RWPE2 (cell line): ENCODE measurements around the gene ZFYVE21.

ENCODE experiments used
- ATAC-seq: fragments of 200-7000 bp; cut with Tn5 transposase; 3 replicates; pipeline ENCODE4 v1.9.1; 2021; ENCODE audit warnings: low read depth
- DNase-seq: peaks from one replicate; pipeline ENCODE4 v3.0.0-alpha.2; 2020; ENCODE audit warnings: low spot score
- H3K27ac ChIP-seq: fragments of 450-650 bp; 2 replicates; pipeline ENCODE4 v1.5.1; 2017; ENCODE audit warnings: mild to moderate bottlenecking; ENCODE audit not compliant: poor library complexity, severe bottlenecking
- H3K27me3 ChIP-seq: fragments of 250-450 bp; sonication (Bioruptor Pico); 2 replicates; pipeline ENCODE4 v1.5.1; 2021; ENCODE audit warnings: mild to moderate bottlenecking, moderate library complexity; ENCODE audit not compliant: insufficient read depth, poor library complexity, severe bottlenecking
- H3K36me3 ChIP-seq: fragments of 250-450 bp; sonication (Bioruptor Pico); 2 replicates; pipeline ENCODE4 v1.5.1; 2020; ENCODE audit warnings: low read depth, mild to moderate bottlenecking, moderate library complexity
- H3K4me1 ChIP-seq: fragments of 250-450 bp; sonication (Bioruptor Pico); 2 replicates; pipeline ENCODE4 v1.5.1; 2021; ENCODE audit warnings: mild to moderate bottlenecking, moderate library complexity; ENCODE audit not compliant: insufficient read depth, poor library complexity, severe bottlenecking
- H3K4me3 ChIP-seq: fragments of 250-450 bp; sonication (Bioruptor Pico); 2 replicates; pipeline ENCODE4 v1.5.1; 2021; ENCODE audit warnings: mild to moderate bottlenecking, moderate library complexity; ENCODE audit not compliant: severe bottlenecking
- H3K9me3 ChIP-seq: fragments of 250-450 bp; sonication (Bioruptor Pico); 2 replicates; pipeline ENCODE4 v1.5.1; 2021; ENCODE audit warnings: mild to moderate bottlenecking, moderate library complexity; ENCODE audit not compliant: severe bottlenecking
- TF ChIP-seq, protein P1 (sequence below): fragments of 450-650 bp; IDR thresholded peaks from one replicate; pipeline ENCODE4 v1.5.1; 2017; ENCODE audit warnings: mild to moderate bottlenecking, moderate library complexity; ENCODE audit not compliant: poor library complexity, severe bottlenecking

The ZFYVE21 gene

DNA sequence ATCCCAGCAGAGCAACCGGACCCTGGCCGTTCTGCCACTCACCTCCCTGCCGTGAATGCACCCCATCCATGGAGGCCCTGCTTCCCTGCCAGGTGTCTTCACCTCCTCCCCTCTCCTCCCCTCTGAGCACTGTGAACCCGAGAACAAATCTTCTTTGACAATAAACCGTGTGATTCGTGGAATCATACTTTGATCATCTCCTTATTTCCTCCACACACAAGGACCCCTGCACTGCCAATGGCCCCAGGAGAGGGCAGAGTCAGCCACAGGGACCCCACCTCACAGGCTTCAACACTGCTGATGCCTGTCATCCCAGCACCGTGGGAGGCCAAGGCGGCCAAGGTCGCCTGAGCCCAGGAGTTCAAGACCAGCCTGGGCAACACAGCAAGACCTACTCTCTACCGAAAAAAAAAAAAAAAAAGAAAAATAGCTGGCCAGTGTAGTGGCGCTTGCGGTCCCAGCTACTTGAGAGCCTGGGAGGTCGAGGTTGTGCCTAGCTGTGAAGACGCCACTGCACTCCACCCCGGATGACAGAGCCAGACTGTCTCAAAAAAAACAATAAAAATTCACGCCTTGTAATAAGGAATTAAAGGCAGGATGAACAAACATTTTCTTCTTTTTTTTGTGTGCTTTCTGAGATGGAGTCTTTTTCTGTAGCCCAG is 1.4 kb upstream of the ZFYVE21 start:
- H3K4me3 ChIP-seq = peak overlapping the region; percentile 77
- TF ChIP-seq, protein P1, sequence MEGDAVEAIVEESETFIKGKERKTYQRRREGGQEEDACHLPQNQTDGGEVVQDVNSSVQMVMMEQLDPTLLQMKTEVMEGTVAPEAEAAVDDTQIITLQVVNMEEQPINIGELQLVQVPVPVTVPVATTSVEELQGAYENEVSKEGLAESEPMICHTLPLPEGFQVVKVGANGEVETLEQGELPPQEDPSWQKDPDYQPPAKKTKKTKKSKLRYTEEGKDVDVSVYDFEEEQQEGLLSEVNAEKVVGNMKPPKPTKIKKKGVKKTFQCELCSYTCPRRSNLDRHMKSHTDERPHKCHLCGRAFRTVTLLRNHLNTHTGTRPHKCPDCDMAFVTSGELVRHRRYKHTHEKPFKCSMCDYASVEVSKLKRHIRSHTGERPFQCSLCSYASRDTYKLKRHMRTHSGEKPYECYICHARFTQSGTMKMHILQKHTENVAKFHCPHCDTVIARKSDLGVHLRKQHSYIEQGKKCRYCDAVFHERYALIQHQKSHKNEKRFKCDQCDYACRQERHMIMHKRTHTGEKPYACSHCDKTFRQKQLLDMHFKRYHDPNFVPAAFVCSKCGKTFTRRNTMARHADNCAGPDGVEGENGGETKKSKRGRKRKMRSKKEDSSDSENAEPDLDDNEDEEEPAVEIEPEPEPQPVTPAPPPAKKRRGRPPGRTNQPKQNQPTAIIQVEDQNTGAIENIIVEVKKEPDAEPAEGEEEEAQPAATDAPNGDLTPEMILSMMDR = no peak
- H3K27me3 ChIP-seq = no peaks in the 10 kb centered on the region
- DNase-seq (no peak), ATAC-seq (no peak)
- H3K27ac ChIP-seq = peak overlapping the region; percentile 86
- H3K4me1 ChIP-seq = peaks cover 36% of the 10 kb centered on the region
- H3K9me3 ChIP-seq = no peaks in the 10 kb centered on the region
- H3K36me3 ChIP-seq = peaks cover 52% of the 10 kb centered on the region

GRCh38 chr14:103716091-103716801 is 636 bp downstream of the ZFYVE21 start:
- Histone ChIP-seq H3K9me3 (no peaks in the 10 kb centered on the region), H3K36me3 (peaks cover 32% of the 10 kb centered on the region), H3K4me3 (peak overlapping the region; percentile 77), H3K4me1 (peaks cover 30% of the 10 kb centered on the region), H3K27ac (peak overlapping the region; percentile 86), H3K27me3 (no peaks in the 10 kb centered on the region)
- DNase-seq (no peak), ATAC-seq (no peak)
- TF ChIP-seq, protein P1 = no peak

- TF ChIP-seq, protein P1 = no peak
- peaks cover 30% of the 10 kb centered on the region for H3K4me1 ChIP-seq
- no peaks in the 10 kb centered on the region for H3K9me3 ChIP-seq
- H3K27me3 ChIP-seq = no peaks in the 10 kb centered on the region
- no peak for DNase-seq
- peak overlapping the region; percentile 77 for H3K4me3 ChIP-seq
- peaks cover 27% of the 10 kb centered on the region for H3K36me3 ChIP-seq
- H3K27ac ChIP-seq = no peak overlapping the region
- no peak for ATAC-seq
These were observed 1.3 kb downstream of the ZFYVE21 start for GRCh38 chr14:103716899-103717411.

- Histone ChIP-seq H3K27me3 (no peaks in the 10 kb centered on the region), H3K27ac (no peak overlapping the region), H3K36me3 (peaks cover 14% of the 10 kb centered on the region), H3K4me3 (no peak overlapping the region), H3K9me3 (no peaks in the 10 kb centered on the region), H3K4me1 (peaks cover 15% of the 10 kb centered on the region)
- DNase-seq (no peak), ATAC-seq (no peak)
- TF ChIP-seq, protein P1 = no peak
These were observed 3.0 kb downstream of the ZFYVE21 start for GRCh38 chr14:103718572-103718971.
